HepG2 (cell line): ENCODE results near the gene IGFALS. TPM values are rescaled to one million over a fixed set of nuclear protein-coding genes. Genes with fewer than 3 reads are reported as not detected.
A peak's percentile ranks its signal among the peaks of the same experiment; 100 is the strongest.

Source experiments
- DR1 ChIP-seq: sonication (generic); formaldehyde crosslinking; IDR thresholded peaks from 2 replicates; pipeline ENCODE4 v1.8.0; 2021; ENCODE audit warnings: mild to moderate bottlenecking, missing genetic modification reagents, inconsistent platforms
- FOXO1 ChIP-seq: sonication (generic); formaldehyde crosslinking; IDR thresholded peaks from 2 replicates; pipeline ENCODE4 v1.4.0; 2020; ENCODE audit warnings: missing genetic modification reagents
- MXI1 ChIP-seq: IDR thresholded peaks from 3 replicates; pipeline ENCODE4 v1.6.1; 2012; ENCODE audit warnings: low read depth, low read length, inconsistent platforms, borderline replicate concordance
- NR2F2 ChIP-seq: IDR thresholded peaks from 2 replicates; pipeline ENCODE4 v1.6.1; 2012; ENCODE audit warnings: low read depth, inconsistent platforms, borderline replicate concordance
- PCBP2 ChIP-seq: fragments of 200-400 bp; formaldehyde crosslinking; optimal IDR thresholded peaks from 2 replicates; pipeline ENCODE3; 2018; ENCODE audit warnings: low read length, low read depth; ENCODE audit not compliant: poor library complexity, severe bottlenecking
- RAD51 ChIP-seq: fragments of 450-650 bp; IDR thresholded peaks from 2 replicates; pipeline ENCODE4 v1.6.1; 2016; ENCODE audit warnings: borderline replicate concordance
- TBP ChIP-seq: sonication (generic); formaldehyde crosslinking; IDR thresholded peaks from 2 replicates; pipeline ENCODE4 v1.5.0; 2020; ENCODE audit warnings: missing genetic modification reagents
- ZNF24 ChIP-seq: fragments of 450-650 bp; IDR thresholded peaks from 2 replicates; pipeline ENCODE4 v1.6.1; 2017; ENCODE audit warnings: antibody characterized with exemption, mild to moderate bottlenecking
- ZNF616 ChIP-seq: sonication (generic); formaldehyde crosslinking; IDR thresholded peaks from 2 replicates; pipeline ENCODE4 v1.5.0; 2020; ENCODE audit warnings: low read depth, mild to moderate bottlenecking, missing genetic modification reagents
- ZNF652 ChIP-seq: IDR thresholded peaks from 2 replicates; pipeline ENCODE4 v1.6.1; 2016; ENCODE audit warnings: low read depth, borderline replicate concordance
- ZNF674 ChIP-seq: sonication (generic); formaldehyde crosslinking; IDR thresholded peaks from 2 replicates; pipeline ENCODE4 v1.5.0; 2020; ENCODE audit warnings: low read depth, mild to moderate bottlenecking, missing genetic modification reagents
- ZNF747 ChIP-seq: sonication (generic); formaldehyde crosslinking; IDR thresholded peaks from 2 replicates; pipeline ENCODE4 v1.8.1; 2023; ENCODE audit warnings: missing genetic modification reagents, mild to moderate bottlenecking, borderline replicate concordance
- ZZZ3 ChIP-seq: sonication (generic); formaldehyde crosslinking; IDR thresholded peaks from 2 replicates; pipeline ENCODE4 v1.4.0; 2020; ENCODE audit warnings: missing genetic modification reagents, mild to moderate bottlenecking, borderline replicate concordance
- polyA plus RNA-seq, 8 experiments: library from polyadenylated mRNA; depleted of rRNA in 3 of 8; stranded (reverse) in 7 of 8; unstranded in 1 of 8; fragments of >200 nt; fragmentation: Illumina TruSeq in 4 of 8; extraction: Trizol in 4 of 8; gene quantifications; 2 replicates each; pipeline versions ENCODE4 v1.2.1 to v1.2.3, GENCODE V29; 2011 to 2016; ENCODE audit warnings: low read depth in 4 of 8, missing spikeins in 1 of 8, mixed read lengths in 1 of 8; ENCODE audit not compliant: insufficient read depth in 1 of 8
- total RNA-seq, 5 experiments: library from RNA; depleted of rRNA; stranded (reverse); fragments of >200 nt; fragmentation: Illumina TruSeq; extraction: Trizol; gene quantifications; 2 replicates each; pipeline ENCODE4 v1.2.3, GENCODE V29; 2016; ENCODE audit warnings: low read depth in 1 of 5
- TF ChIP-seq, protein P1 (sequence below): sonication (generic); formaldehyde crosslinking; IDR thresholded peaks from 2 replicates; pipeline ENCODE4 v1.5.1; 2020; ENCODE audit warnings: missing genetic modification reagents, mild to moderate bottlenecking, borderline replicate concordance
- TF ChIP-seq, protein P2 (sequence below): sonication (generic); formaldehyde crosslinking; IDR thresholded peaks from 2 replicates; pipeline ENCODE4 v1.4.0; 2020; ENCODE audit warnings: missing genetic modification reagents, mild to moderate bottlenecking, borderline replicate concordance
- TF ChIP-seq, protein P3 (sequence below): sonication (generic); formaldehyde crosslinking; IDR thresholded peaks from 2 replicates; pipeline ENCODE4 v1.5.0; 2020; ENCODE audit warnings: mild to moderate bottlenecking, missing genetic modification reagents
- TF ChIP-seq, protein P4 (sequence below): sonication (generic); formaldehyde crosslinking; IDR thresholded peaks from 2 replicates; pipeline ENCODE4 v1.4.0; 2020; ENCODE audit warnings: mild to moderate bottlenecking, missing genetic modification reagents
- TF ChIP-seq, protein P5 (sequence below): sonication (generic); formaldehyde crosslinking; IDR thresholded peaks from 2 replicates; pipeline ENCODE4 v1.5.0; 2020; ENCODE audit warnings: missing genetic modification reagents, mild to moderate bottlenecking, borderline replicate concordance

IGFALS gene
- total and polyA plus RNA-seq, 2 of the 13 experiments (the other 11 are each of a cell fraction or from before 2014, with no cell fraction given), result 0.34 to 2.4 TPM

DNA sequence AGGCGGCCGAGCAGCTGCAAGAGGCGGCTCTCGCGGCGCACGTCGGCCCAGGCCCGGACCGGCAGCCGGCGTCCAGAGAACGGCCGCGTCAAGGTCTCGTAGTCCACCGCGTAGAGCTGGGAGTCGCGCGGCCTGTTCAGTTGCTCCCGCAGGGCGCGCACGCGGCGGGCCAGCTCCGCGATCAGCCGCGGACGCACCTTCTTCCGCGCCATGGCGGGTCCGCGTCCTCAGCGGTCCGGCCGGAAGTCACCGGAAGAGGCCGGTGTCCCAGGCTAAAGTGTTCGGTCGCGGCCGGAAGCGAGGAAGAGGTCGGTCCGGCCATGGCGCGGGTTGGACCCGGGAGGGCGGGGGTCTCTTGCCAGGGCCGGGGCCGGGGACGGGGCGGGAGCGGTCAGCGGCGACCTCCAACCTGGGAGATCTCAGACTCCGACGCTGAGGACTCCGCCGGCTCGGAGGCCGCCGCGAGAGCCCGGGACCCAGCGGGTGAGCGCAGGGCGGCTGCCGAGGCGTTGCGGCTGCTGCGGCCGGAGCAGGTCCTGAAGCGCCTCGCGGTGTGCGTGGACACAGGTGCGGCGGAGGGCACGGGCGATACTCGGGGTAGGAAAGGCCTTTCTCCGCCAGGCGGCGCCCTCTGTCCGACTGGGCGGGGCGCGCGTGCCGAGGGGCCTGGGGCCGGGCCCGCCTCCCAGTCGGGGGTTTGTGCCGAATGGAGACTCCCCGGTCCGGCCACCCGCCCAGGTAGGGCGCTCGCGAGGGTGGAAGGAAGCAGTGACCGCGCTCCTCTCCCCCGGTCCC is 20.4 kb downstream of the IGFALS start, which contains the start of gene MRPS34 (continued):
- TF ChIP-seq ZZZ3, result peak; percentile 90; the same call in 1 of the 2 replicates
- peak; percentile 10; the same call in 1 of the 2 replicates for TF ChIP-seq NR2F2
- no peak for TF ChIP-seq TBP (CRISPR knock-in tag)
- peak; percentile 60; the same call in 1 of the 2 replicates for TF ChIP-seq FOXO1 (CRISPR knock-in tag)
- TF ChIP-seq, protein P1, sequence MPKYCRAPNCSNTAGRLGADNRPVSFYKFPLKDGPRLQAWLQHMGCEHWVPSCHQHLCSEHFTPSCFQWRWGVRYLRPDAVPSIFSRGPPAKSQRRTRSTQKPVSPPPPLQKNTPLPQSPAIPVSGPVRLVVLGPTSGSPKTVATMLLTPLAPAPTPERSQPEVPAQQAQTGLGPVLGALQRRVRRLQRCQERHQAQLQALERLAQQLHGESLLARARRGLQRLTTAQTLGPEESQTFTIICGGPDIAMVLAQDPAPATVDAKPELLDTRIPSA (CRISPR knock-in tag), result no peak
- TF ChIP-seq, protein P2, sequence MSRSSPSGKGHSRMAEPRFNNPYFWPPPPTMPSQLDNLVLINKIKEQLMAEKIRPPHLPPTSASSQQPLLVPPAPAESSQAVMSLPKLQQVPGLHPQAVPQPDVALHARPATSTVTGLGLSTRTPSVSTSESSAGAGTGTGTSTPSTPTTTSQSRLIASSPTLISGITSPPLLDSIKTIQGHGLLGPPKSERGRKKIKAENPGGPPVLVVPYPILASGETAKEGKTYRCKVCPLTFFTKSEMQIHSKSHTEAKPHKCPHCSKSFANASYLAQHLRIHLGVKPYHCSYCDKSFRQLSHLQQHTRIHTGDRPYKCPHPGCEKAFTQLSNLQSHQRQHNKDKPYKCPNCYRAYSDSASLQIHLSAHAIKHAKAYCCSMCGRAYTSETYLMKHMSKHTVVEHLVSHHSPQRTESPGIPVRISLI (CRISPR knock-in tag), result no peak; the same call in 1 of the 2 replicates
- TF ChIP-seq, protein P3, sequence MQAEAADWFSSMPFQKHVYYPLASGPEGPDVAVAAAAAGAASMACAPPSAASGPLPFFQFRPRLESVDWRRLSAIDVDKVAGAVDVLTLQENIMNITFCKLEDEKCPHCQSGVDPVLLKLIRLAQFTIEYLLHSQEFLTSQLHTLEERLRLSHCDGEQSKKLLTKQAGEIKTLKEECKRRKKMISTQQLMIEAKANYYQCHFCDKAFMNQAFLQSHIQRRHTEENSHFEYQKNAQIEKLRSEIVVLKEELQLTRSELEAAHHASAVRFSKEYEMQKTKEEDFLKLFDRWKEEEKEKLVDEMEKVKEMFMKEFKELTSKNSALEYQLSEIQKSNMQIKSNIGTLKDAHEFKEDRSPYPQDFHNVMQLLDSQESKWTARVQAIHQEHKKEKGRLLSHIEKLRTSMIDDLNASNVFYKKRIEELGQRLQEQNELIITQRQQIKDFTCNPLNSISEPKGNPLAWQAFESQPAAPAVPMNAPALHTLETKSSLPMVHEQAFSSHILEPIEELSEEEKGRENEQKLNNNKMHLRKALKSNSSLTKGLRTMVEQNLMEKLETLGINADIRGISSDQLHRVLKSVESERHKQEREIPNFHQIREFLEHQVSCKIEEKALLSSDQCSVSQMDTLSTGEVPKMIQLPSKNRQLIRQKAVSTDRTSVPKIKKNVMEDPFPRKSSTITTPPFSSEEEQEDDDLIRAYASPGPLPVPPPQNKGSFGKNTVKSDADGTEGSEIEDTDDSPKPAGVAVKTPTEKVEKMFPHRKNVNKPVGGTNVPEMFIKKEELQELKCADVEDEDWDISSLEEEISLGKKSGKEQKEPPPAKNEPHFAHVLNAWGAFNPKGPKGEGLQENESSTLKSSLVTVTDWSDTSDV, result no peak
- TF ChIP-seq, protein P4, sequence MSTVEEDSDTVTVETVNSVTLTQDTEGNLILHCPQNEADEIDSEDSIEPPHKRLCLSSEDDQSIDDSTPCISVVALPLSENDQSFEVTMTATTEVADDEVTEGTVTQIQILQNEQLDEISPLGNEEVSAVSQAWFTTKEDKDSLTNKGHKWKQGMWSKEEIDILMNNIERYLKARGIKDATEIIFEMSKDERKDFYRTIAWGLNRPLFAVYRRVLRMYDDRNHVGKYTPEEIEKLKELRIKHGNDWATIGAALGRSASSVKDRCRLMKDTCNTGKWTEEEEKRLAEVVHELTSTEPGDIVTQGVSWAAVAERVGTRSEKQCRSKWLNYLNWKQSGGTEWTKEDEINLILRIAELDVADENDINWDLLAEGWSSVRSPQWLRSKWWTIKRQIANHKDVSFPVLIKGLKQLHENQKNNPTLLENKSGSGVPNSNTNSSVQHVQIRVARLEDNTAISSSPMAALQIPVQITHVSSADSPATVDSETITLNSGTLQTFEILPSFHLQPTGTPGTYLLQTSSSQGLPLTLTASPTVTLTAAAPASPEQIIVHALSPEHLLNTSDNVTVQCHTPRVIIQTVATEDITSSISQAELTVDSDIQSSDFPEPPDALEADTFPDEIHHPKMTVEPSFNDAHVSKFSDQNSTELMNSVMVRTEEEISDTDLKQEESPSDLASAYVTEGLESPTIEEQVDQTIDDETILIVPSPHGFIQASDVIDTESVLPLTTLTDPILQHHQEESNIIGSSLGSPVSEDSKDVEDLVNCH (CRISPR knock-in tag), result 0 out of 2 replicates have a peak, but pooled peaks have one; percentile 74
- peak; percentile 78; the same call in 2 of the 3 replicates for TF ChIP-seq MXI1
- 0 out of 2 replicates have a peak, but pooled peaks have one; percentile 7 for TF ChIP-seq ZNF674
- TF ChIP-seq, protein P5, sequence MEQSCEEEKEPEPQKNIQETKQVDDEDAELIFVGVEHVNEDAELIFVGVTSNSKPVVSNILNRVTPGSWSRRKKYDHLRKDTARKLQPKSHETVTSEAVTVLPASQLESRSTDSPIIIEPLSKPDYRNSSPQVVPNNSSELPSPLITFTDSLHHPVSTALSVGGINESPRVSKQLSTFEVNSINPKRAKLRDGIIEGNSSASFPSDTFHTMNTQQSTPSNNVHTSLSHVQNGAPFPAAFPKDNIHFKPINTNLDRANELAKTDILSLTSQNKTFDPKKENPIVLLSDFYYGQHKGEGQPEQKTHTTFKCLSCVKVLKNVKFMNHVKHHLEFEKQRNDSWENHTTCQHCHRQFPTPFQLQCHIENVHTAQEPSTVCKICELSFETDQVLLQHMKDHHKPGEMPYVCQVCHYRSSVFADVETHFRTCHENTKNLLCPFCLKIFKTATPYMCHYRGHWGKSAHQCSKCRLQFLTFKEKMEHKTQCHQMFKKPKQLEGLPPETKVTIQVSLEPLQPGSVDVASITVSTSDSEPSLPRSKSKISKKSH (CRISPR knock-in tag), result no peak
- TF ChIP-seq ZNF24, result no peak
- TF ChIP-seq ZNF652, result no peak
- TF ChIP-seq RAD51, result no peak
- peak; percentile 86; the same call in 1 of the 2 replicates for TF ChIP-seq ZNF616 (CRISPR knock-in tag)
- TF ChIP-seq PCBP2, result no peak
- TF ChIP-seq ZNF747, result peak; percentile 63
- TF ChIP-seq DR1 (CRISPR knock-in tag), result 0 out of 2 replicates have a peak, but pooled peaks have one; percentile 20
